Pancreas (tissue), 10 donors: ENCODE results near the gene OOSP4B. TPM values are rescaled to one million over a fixed set of nuclear protein-coding genes. Genes with fewer than 3 reads are reported as not detected.
"Not testable (repeated sequence)": the region's sequence is repeated elsewhere in the genome, so short reads cannot be mapped to it uniquely, and the experiment has no call there.

ENCODE experiments used
- ATAC-seq, 4 donors: fragments of 200-7000 bp; cut with Tn5 transposase; one replicate each; pipeline versions ENCODE4 v1.8.0 to v1.9.1; 2020; ENCODE audit warnings: mild to moderate bottlenecking in 4 of 4, moderate library complexity in 4 of 4
- DNase-seq, 6 donors: peaks; one replicate each; pipeline ENCODE4 v3.0.0-alpha.2; 2020
- FAIRE-seq: peaks from 2 replicates; lab custom pipeline; 2012; peaks lifted over from hg19 to GRCh38; lab: Jason Lieb, UNC
- H3K27ac ChIP-seq, 4 donors: fragments of 200-600 bp; sonication (generic); 1 replicate in 3 of 4; 2 replicates in 1 of 4; pipeline versions ENCODE4 v1.5.0 to v1.8.0; 2020
- H3K27me3 ChIP-seq, 4 donors: fragments of 200-600 bp; one replicate each; pipeline ENCODE4 v1.8.0; 2021
- H3K36me3 ChIP-seq, 3 donors: fragments of 200-600 bp; sonication (generic) in 1 of 3; one replicate each; pipeline versions ENCODE4 v1.5.0 to v1.8.0; 2020 to 2021
- H3K4me1 ChIP-seq, 3 donors: fragments of 200-600 bp; one replicate each; pipeline ENCODE4 v1.8.0; 2021
- H3K4me3 ChIP-seq, 4 donors: fragments of 200-600 bp; sonication (generic) in 2 of 4; one replicate each; pipeline versions ENCODE4 v1.5.0 to v1.8.0; 2020 to 2021
- H3K9me3 ChIP-seq, 4 donors: fragments of 200-600 bp; one replicate each; pipeline ENCODE4 v1.8.0; 2021
- WGBS, 2 donors: extraction: QIAGEN DNeasy Blood & Tissue Kit; methylation state at CpG; one replicate each; pipeline ENCODE4 v1.1.7; 2013; 5-methylcytosine and 5-hydroxymethylcytosine counted together
- intact Hi-C, 3 donors: fragments of 100-400 bp; cut with DNase I; formaldehyde crosslinking; loops; one replicate each; pipeline versions ENCODE4 v1.11.1 to v1.14.2; 2022
- polyA plus RNA-seq, 2 donors: library from polyadenylated mRNA; stranded (reverse); fragments of 200-250 nt; gene quantifications; one replicate each; pipeline ENCODE4 v1.2.3, GENCODE V29; 2013
- total RNA-seq, 6 donors: library from RNA; stranded (reverse); fragmentation: NEBNext Ultra II Directional in 4 of 6; extraction: Animal tissue kit (Norgen Biotek cat#: 25700) in 4 of 6; gene quantifications; one replicate each; pipeline versions ENCODE4 v1.2.1 to v1.2.4, GENCODE V29; 2021 to 2023
- TF ChIP-seq, protein P1 (sequence below), 4 donors: fragments of 200-600 bp; sonication (generic) in 3 of 4; IDR thresholded peaks; one replicate each; pipeline versions ENCODE4 v1.5.0 to v1.8.0; 2021; ENCODE audit warnings: antibody characterized with exemption in 4 of 4
- donor health status: healthy with polysubstance abuse.
- donor health status: DM: no; HTN: no; CAD: no; lungs with moderate emphysema.
- donor health status: DM: no; HTN: no; CAD: no.
- donor health status: control.
- donor health status: control.
- donor health status: Bipolar disorder and iron deficiency.
- donor health status: DM: yes; HTN: yes; CAD: no.
- donor health status: DM: no; HTN: no; CAD: no.
- donor health status: DM: no; HTN: no; CAD: no.
- donor health status: DM: yes; HTN: yes; CAD: no.

The OOSP4B gene
- total and polyA plus RNA-seq, 8 donors = not detected

DNA sequence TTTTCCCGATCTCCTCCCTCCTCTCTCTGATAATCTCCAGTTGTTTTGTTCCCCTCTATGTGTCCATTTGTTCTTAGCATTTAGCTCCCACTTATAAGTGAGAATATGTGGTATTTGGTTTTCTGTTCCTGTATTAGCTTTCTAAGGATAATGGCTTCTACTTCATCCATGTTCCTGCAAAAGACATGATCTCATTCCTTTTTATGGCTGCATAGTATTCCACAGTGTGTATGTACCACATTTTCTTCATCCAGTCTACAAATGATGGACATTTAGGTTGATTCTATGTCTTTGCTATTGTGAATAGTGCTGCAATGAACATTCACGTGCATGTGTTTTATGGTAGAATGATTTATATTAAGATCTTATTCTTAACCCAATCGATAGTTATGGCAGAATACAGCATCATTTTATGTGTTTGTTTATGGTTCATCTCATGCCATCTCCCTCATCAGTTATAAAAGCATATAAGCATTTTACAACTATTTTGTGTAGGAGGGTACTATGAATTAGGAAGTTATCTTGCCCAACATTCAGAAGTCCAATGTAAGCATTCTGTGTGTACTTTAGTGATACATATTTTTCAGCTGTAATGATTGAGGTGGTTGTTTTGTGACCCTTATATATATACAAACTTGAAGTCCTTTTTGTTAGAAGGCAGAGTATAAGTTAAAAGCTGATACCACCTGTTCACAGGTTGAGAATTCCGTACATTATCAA is 42.7 kb downstream of the OOSP4B start:
- H3K9me3 ChIP-seq = no peaks in the 10 kb centered on the region
- H3K4me3 ChIP-seq = no peak overlapping the region
- DNase-seq = no peak
- ATAC-seq = no peak
- H3K27me3 ChIP-seq = no peaks in the 10 kb centered on the region
- no peaks in the 10 kb centered on the region for H3K36me3 ChIP-seq
- TF ChIP-seq, protein P1, sequence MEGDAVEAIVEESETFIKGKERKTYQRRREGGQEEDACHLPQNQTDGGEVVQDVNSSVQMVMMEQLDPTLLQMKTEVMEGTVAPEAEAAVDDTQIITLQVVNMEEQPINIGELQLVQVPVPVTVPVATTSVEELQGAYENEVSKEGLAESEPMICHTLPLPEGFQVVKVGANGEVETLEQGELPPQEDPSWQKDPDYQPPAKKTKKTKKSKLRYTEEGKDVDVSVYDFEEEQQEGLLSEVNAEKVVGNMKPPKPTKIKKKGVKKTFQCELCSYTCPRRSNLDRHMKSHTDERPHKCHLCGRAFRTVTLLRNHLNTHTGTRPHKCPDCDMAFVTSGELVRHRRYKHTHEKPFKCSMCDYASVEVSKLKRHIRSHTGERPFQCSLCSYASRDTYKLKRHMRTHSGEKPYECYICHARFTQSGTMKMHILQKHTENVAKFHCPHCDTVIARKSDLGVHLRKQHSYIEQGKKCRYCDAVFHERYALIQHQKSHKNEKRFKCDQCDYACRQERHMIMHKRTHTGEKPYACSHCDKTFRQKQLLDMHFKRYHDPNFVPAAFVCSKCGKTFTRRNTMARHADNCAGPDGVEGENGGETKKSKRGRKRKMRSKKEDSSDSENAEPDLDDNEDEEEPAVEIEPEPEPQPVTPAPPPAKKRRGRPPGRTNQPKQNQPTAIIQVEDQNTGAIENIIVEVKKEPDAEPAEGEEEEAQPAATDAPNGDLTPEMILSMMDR (IDR thresholded peaks at IDR 0.05) = no peak
- H3K27ac ChIP-seq = no peak overlapping the region
- 85 to 91% methylated on average over 4 of the region's 4 CpGs for WGBS, 2 donors
- intact Hi-C loops = no loop called here
- no peaks in the 10 kb centered on the region for H3K4me1 ChIP-seq
- no peak for FAIRE-seq

DNA sequence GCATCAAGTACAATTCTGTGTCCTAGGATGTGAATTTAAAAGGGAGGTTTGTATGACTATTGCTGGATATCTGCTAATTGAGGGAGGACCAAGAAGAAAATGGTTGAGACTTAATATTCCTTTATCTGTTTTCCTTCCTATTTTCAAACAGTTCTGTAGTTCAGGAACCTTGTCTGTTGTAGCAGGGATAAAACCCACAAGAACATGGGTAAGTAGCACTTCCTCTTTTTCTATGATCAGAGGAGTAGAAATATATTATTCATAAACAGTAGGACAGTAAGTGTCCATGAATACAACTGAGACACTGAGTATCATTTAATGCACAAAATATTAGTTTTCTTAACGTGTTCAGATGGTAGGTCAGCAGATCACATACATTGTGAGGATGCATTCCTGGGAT is 47.1 kb downstream of the OOSP4B start:
- WGBS, 2 donors = 54 to 73% methylated on average over 1 of the region's 1 CpG
- H3K27me3 ChIP-seq = no peaks in the 10 kb centered on the region
- intact Hi-C loops = no loop called here
- no peaks in the 10 kb centered on the region for H3K9me3 ChIP-seq
- no peak for DNase-seq
- no peaks in the 10 kb centered on the region for H3K4me1 ChIP-seq
- no peak overlapping the region for H3K27ac ChIP-seq
- no peak overlapping the region for H3K4me3 ChIP-seq
- no peaks in the 10 kb centered on the region for H3K36me3 ChIP-seq
- TF ChIP-seq, protein P1 (IDR thresholded peaks at IDR 0.05) = no peak
- ATAC-seq = no peak
- no peak for FAIRE-seq

DNA sequence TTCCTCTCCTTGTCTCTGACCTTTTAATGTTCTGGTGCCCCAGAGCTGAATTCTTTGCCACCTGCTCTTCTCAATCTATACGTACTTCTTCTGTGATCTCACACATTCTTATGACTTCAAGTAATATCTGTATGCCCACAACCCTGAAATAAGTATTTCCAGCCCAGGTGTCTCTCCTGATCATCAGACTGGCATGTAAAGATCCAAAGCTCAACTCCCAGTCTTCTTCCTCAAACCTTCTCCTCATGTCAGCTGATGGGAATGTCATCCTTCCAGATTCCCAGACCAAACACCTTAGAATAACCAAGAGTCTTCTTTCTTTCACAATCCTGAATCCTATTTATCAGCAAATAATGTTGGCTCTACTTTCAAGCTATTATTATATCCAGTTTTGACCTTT is 48.8 kb downstream of the OOSP4B start:
- Histone ChIP-seq H3K9me3 (no peaks in the 10 kb centered on the region), H3K27me3 (no peaks in the 10 kb centered on the region), H3K4me1 (no peaks in the 10 kb centered on the region), H3K36me3 (no peaks in the 10 kb centered on the region), H3K27ac (no peak overlapping the region), H3K4me3 (no peak overlapping the region)
- intact Hi-C loops = no loop called here
- ATAC-seq (no peak), DNase-seq (no peak), FAIRE-seq (no peak)
- TF ChIP-seq, protein P1 (IDR thresholded peaks at IDR 0.05) = no peak
- WGBS, 2 donors = 69 to 88% methylated on average over 1 of the region's 1 CpG

DNA sequence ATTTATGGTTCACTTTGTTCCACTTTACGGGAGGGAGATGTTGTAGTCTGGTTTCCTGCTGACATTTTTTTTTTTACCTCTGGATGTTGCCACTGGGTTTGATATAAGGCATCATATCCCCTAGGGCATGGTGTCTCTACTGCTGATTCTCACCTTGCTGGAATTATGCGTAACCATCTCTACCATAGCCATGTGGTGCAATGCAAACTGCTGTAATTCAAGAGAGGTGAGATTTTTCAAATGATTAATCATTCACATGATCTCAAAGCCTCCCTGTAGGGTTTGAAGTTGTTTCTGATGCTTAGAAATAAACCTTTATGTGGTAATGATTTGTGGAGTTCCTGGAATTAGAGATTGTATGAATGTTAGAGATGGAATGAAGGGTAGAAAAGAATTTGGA is 52.5 kb downstream of the OOSP4B start:
- TF ChIP-seq, protein P1 (IDR thresholded peaks at IDR 0.05) = no peak
- FAIRE-seq = no peak
- intact Hi-C loops = no loop called here
- no peak for ATAC-seq
- Histone ChIP-seq H3K9me3 (no peaks in the 10 kb centered on the region), H3K27ac (no peak overlapping the region), H3K27me3 (no peaks in the 10 kb centered on the region), H3K4me1 (no peaks in the 10 kb centered on the region), H3K36me3 (no peaks in the 10 kb centered on the region), H3K4me3 (no peak overlapping the region)
- no peak for DNase-seq
- 66 to 80% methylated on average over 2 of the region's 2 CpGs for WGBS, 2 donors

DNA sequence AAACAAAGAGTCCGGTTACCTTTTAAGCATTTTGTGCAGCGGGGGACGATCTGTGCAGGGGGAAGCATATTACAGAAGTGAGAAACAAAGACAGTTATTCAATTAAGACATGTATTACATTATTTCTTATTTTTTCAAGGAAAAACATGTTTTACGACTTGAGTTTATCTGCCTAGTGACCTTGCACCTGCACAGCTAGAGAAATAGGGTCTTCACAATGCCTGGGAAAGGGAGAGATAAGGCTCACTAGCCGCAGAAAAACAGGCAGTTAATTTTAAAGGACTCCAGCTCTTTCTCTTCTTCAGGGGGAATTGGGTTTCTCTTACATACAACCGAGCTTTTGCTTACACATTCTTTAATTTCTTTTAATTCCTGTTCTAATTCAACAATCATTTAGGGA is 54.7 kb downstream of the OOSP4B start:
- H3K36me3 ChIP-seq, H3K9me3 ChIP-seq, H3K27me3 ChIP-seq, FAIRE-seq, DNase-seq, H3K27ac ChIP-seq, H3K4me3 ChIP-seq, intact Hi-C loops, H3K4me1 ChIP-seq, ATAC-seq: not testable (repeated sequence)
- WGBS, 2 donors = 48 to 54% methylated on average over 6 of the region's 6 CpGs
